Measurements from ENCODE around the gene PET117.

DNA sequence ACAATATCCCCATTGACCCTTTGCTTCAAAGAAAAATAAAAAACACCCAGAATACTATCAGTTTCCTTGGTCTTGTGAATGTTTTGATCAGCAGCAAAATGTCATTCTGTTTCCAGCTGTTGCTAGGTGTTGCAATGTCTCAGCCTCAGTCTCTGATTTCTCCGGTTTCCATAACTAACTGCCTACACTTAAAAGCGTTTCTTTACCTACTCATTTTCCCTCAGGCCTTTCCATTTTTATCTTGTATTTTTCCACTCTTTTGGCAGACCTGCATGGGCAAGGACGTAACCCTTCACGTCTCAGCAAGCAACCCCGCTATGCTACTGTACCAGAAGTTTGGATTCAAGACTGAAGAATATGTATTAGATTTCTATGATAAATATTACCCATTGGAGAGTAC lies 49.4 kb downstream of the PET117 start:
- TF ChIP-seq, protein P1, sequence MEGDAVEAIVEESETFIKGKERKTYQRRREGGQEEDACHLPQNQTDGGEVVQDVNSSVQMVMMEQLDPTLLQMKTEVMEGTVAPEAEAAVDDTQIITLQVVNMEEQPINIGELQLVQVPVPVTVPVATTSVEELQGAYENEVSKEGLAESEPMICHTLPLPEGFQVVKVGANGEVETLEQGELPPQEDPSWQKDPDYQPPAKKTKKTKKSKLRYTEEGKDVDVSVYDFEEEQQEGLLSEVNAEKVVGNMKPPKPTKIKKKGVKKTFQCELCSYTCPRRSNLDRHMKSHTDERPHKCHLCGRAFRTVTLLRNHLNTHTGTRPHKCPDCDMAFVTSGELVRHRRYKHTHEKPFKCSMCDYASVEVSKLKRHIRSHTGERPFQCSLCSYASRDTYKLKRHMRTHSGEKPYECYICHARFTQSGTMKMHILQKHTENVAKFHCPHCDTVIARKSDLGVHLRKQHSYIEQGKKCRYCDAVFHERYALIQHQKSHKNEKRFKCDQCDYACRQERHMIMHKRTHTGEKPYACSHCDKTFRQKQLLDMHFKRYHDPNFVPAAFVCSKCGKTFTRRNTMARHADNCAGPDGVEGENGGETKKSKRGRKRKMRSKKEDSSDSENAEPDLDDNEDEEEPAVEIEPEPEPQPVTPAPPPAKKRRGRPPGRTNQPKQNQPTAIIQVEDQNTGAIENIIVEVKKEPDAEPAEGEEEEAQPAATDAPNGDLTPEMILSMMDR (conservative IDR thresholded peaks at IDR 0.05): no peak
- TF ChIP-seq ZFX (IDR thresholded peaks at IDR 0.05): no peak
